HCT116 (cell line): ENCODE data around the gene FRK. TPM values are rescaled to one million over a fixed set of nuclear protein-coding genes. Genes with fewer than 3 reads are reported as not detected.

Experiments used
- ATAC-seq: fragments of 200-7000 bp; cut with Tn5 transposase; 2 replicates; pipeline ENCODE4 v1.9.1; 2020; ENCODE audit warnings: mild to moderate bottlenecking, moderate library complexity
- BruUV-seq: library from RNA; stranded (reverse); fragments of 400-500 nt; replicated peaks from 2 replicates; lab custom pipeline; 2021; lab: Mats Ljungman, UMichigan
- CTCF ChIA-PET: fragments of 300-600 bp; sonication (Branson Sonifier 250); formaldehyde crosslinking; loops from one replicate; lab custom pipeline; 2021; ENCODE audit warnings: antibody characterized with exemption; lab: Charles Lee
- POLR2A ChIA-PET: fragments of 300-600, 350-600 bp; sonication (Branson Sonifier 250); formaldehyde crosslinking; loops from one replicate; lab custom pipeline; 2021; ENCODE audit warnings: antibody characterized with exemption; lab: Charles Lee
- RAD21 ChIA-PET, 2 experiments: fragments of 300-600 bp; sonication (Branson Sonifier 250); formaldehyde crosslinking; loops; one replicate each; lab custom pipeline; 2023; ENCODE audit warnings: low total read pairs in 2 of 2; ENCODE audit not compliant: uncharacterized antibody in 2 of 2, unreplicated experiment in 2 of 2, low non-redundant PET in 1 of 2; lab: Charles Lee
- DNase-seq: peaks from one replicate; pipeline ENCODE4 v3.0.0-alpha.2; 2010; ENCODE audit warnings: low read depth, low spot score
- H2AFZ ChIP-seq: fragments of 200-600 bp; shearing (Covaris generic), sonication (generic); 2 replicates; pipeline ENCODE4 v1.6.1; 2017; ENCODE audit warnings: low read depth, mixed run types, mixed read lengths, antibody characterized with exemption, low read length; ENCODE audit not compliant: poor library complexity, severe bottlenecking
- H3K27ac ChIP-seq: 2 replicates; pipeline ENCODE4 v1.5.1; 2012; ENCODE audit warnings: low read depth, low read length
- H3K27me3 ChIP-seq: fragments of 200-600 bp; sonication (generic); 2 replicates; pipeline ENCODE4 v1.6.1; 2016; ENCODE audit warnings: mixed run types, low read length, mixed read lengths; ENCODE audit not compliant: insufficient read depth
- H3K36me3 ChIP-seq, 2 experiments: fragments of 200-500 bp in 1 of 2; fragments of 200-600 bp in 1 of 2; sonication (Bioruptor generic) in 1 of 2; sonication (generic) in 1 of 2; 2 replicates each; pipeline versions ENCODE4 v1.5.1 to v1.6.1; 2014 to 2016; ENCODE audit warnings: low read length in 2 of 2, inconsistent platforms in 1 of 2, mixed read lengths in 1 of 2, mixed run types in 1 of 2; ENCODE audit not compliant: insufficient read depth in 2 of 2, control insufficient read depth in 1 of 2
- H3K4me1 ChIP-seq, 2 experiments: fragments of 200-600 bp in 1 of 2; sonication (generic) in 1 of 2; 2 replicates each; pipeline versions ENCODE4 v1.5.1 to v1.6.1; 2012 to 2017; ENCODE audit warnings: low read length in 2 of 2, inconsistent platforms in 1 of 2, mild to moderate bottlenecking in 1 of 2, mixed read lengths in 1 of 2, mixed run types in 1 of 2, moderate library complexity in 1 of 2; ENCODE audit not compliant: insufficient read depth in 2 of 2, control insufficient read depth in 1 of 2
- H3K4me2 ChIP-seq: fragments of 200-600 bp; sonication (generic); 2 replicates; pipeline ENCODE4 v1.6.1; 2017; ENCODE audit warnings: mixed run types, low read length, mixed read lengths
- H3K4me3 ChIP-seq, 2 experiments: fragments of 200-600 bp in 1 of 2; sonication (generic) in 1 of 2; replicated peaks in 1 of 2; 2 replicates each; pipeline ENCODE4 v1.5.1; 2011 to 2016; ENCODE audit warnings: low read length in 2 of 2, control low read depth in 1 of 2, low read depth in 1 of 2, mild to moderate bottlenecking in 1 of 2, mixed read lengths in 1 of 2, mixed run types in 1 of 2
- H3K79me2 ChIP-seq: fragments of 200-600 bp; sonication (generic); 2 replicates; pipeline ENCODE4 v1.6.1; 2017; ENCODE audit warnings: mild to moderate bottlenecking, mixed run types, low read length, moderate library complexity, mixed read lengths; ENCODE audit not compliant: insufficient read depth
- H3K9ac ChIP-seq: fragments of 200-600 bp; sonication (generic); 2 replicates; pipeline ENCODE4 v1.6.1; 2016; ENCODE audit warnings: low read length, mixed read lengths
- H3K9me2 ChIP-seq: fragments of 200-600 bp; sonication (generic), shearing (Covaris generic); 2 replicates; pipeline ENCODE4 v1.6.1; 2017; ENCODE audit warnings: mixed run types, mild to moderate bottlenecking, moderate library complexity; ENCODE audit not compliant: insufficient read depth
- H3K9me3 ChIP-seq, 2 experiments: fragments of 200-500 bp in 1 of 2; fragments of 200-600 bp in 1 of 2; sonication (Bioruptor generic) in 1 of 2; sonication (generic) in 1 of 2; 2 replicates each; pipeline ENCODE4 v1.6.1; 2014 to 2017; ENCODE audit warnings: low read length in 2 of 2, mixed read lengths in 2 of 2, inconsistent platforms in 1 of 2, low read depth in 1 of 2, mild to moderate bottlenecking in 1 of 2, mixed run types in 1 of 2, moderate library complexity in 1 of 2; ENCODE audit not compliant: control insufficient read depth in 1 of 2, insufficient read depth in 1 of 2
- H4K20me1 ChIP-seq: fragments of 200-600 bp; sonication (generic), shearing (Covaris generic); 2 replicates; pipeline ENCODE4 v1.6.1; 2017; ENCODE audit warnings: mixed run types, mild to moderate bottlenecking, moderate library complexity; ENCODE audit not compliant: insufficient read depth
- ATF3 ChIP-seq: IDR thresholded peaks from 2 replicates; pipeline ENCODE4 v1.6.1; 2012
- CBX3 ChIP-seq: IDR thresholded peaks from 2 replicates; pipeline ENCODE4 v1.6.1; 2012; ENCODE audit warnings: low read depth
- CEBPB ChIP-seq: IDR thresholded peaks from 2 replicates; pipeline ENCODE4 v1.6.1; 2012; ENCODE audit warnings: low read depth
- RAD21 ChIP-seq: IDR thresholded peaks from 2 replicates; pipeline ENCODE4 v1.6.1; 2012; ENCODE audit warnings: low read depth, mild to moderate bottlenecking
- REST ChIP-seq: IDR thresholded peaks from 2 replicates; pipeline ENCODE4 v1.6.1; 2012; ENCODE audit warnings: low read depth
- TCF7L2 ChIP-seq: IDR thresholded peaks from 2 replicates; pipeline ENCODE4 v1.7.0; 2011; ENCODE audit warnings: borderline replicate concordance, inconsistent platforms; ENCODE audit not compliant: insufficient read depth, insufficient read length; ENCODE audit errors: extremely low read depth
- YY1 ChIP-seq: IDR thresholded peaks from 2 replicates; pipeline ENCODE4 v1.6.1; 2011; ENCODE audit warnings: low read length, low read depth, moderate library complexity, mild to moderate bottlenecking; ENCODE audit not compliant: insufficient replicate concordance; ENCODE audit errors: extremely low read depth
- ZBTB33 ChIP-seq: IDR thresholded peaks from 2 replicates; pipeline ENCODE4 v1.6.1; 2011; ENCODE audit warnings: mild to moderate bottlenecking, low read length, moderate library complexity; ENCODE audit not compliant: insufficient replicate concordance; ENCODE audit errors: extremely low read depth
- ZFX ChIP-seq: fragments of 450-650 bp; IDR thresholded peaks from 2 replicates; pipeline ENCODE4 v1.6.1; 2017
- intact Hi-C: fragments of 100-400 bp; cut with micrococcal nuclease; formaldehyde crosslinking; loops from 2 replicates; pipeline ENCODE4 v1.10.0; 2022
- total RNA-seq: library from RNA; stranded (reverse); gene quantifications from one replicate; pipeline ENCODE4 v1.2.1, GENCODE V29; 2021; ENCODE audit not compliant: unreplicated experiment

FRK gene
- total RNA-seq, 1 experiment from 2014 or later, result 3.7 TPM

- no peak for TF ChIP-seq TCF7L2
- TF ChIP-seq CEBPB, result no peak
- H2AFZ ChIP-seq, result no peak overlapping the region
- H3K4me3 ChIP-seq, result no peak overlapping the region
- no peak overlapping the region for H3K4me2 ChIP-seq
- intact Hi-C loops, result no loop called here
- CTCF ChIA-PET, result interaction anchor here (1.5 kb wide), 1 partner anchor 99 kb away, joined by 3 read pairs; no protein-coding TSS in a partner anchor
- no peaks in the 10 kb centered on the region for H3K79me2 ChIP-seq
- RAD21 ChIA-PET, result no interaction called here
- H3K9me2 ChIP-seq, result no peaks in the 10 kb centered on the region
- POLR2A ChIA-PET, result no interaction called here
- no peaks in the 10 kb centered on the region for H3K36me3 ChIP-seq
- no TSS peak for BruUV-seq
- no peak for DNase-seq
- no peak overlapping the region for H3K9ac ChIP-seq
- H4K20me1 ChIP-seq, result no peaks in the 10 kb centered on the region
- H3K9me3 ChIP-seq, result no peaks in the 10 kb centered on the region
- ATAC-seq, result no peak
- H3K4me1 ChIP-seq, result no peaks in the 10 kb centered on the region
- H3K27me3 ChIP-seq, result no peaks in the 10 kb centered on the region
- no peak overlapping the region for H3K27ac ChIP-seq
These were observed 62.6 kb downstream of the FRK start for GRCh38 chr6:115997990-115998585.

- Histone ChIP-seq H2AFZ (no peak overlapping the region), H3K9me2 (no peaks in the 10 kb centered on the region), H3K27ac (no peak overlapping the region), H3K9ac (no peak overlapping the region), H3K79me2 (no peaks in the 10 kb centered on the region), H3K9me3 (no peaks in the 10 kb centered on the region), H3K36me3 (no peaks in the 10 kb centered on the region), H3K27me3 (no peaks in the 10 kb centered on the region), H3K4me1 (no peaks in the 10 kb centered on the region), H4K20me1 (no peaks in the 10 kb centered on the region), H3K4me2 (no peak overlapping the region), H3K4me3 (no peak overlapping the region)
- no TSS peak for BruUV-seq
- ChIA-PET RAD21 (no interaction called here), POLR2A (no interaction called here), CTCF (interaction anchor here (1.0 kb wide), 1 partner anchor 25 kb away, joined by 3 read pairs; no protein-coding TSS in a partner anchor)
- DNase-seq (no peak), ATAC-seq (no peak)
- TF ChIP-seq TCF7L2 (no peak), ZBTB33 (no peak), YY1 (no peak), CBX3 (no peak), ATF3 (no peak), ZFX (no peak), REST (no peak), RAD21 (no peak)
- intact Hi-C loops, result no loop called here
These were observed 74.7 kb downstream of the FRK start for GRCh38 chr6:115986026-115986425.
